Ishikawa (cell line): Measurements from ENCODE around the gene CCL16.
A peak's percentile ranks its signal among the peaks of the same experiment; 100 is the strongest.

Experiments
- CEBPB ChIP-seq: IDR thresholded peaks from 2 replicates; pipeline ENCODE4 v1.6.1; 2012
- EP300 ChIP-seq: IDR thresholded peaks from 2 replicates; pipeline ENCODE4 v1.6.1; 2012; ENCODE audit warnings: borderline replicate concordance
- NFIC ChIP-seq: IDR thresholded peaks from 2 replicates; pipeline ENCODE4 v1.6.1; 2012
- RAD21 ChIP-seq: IDR thresholded peaks from 2 replicates; pipeline ENCODE4 v1.6.1; 2012; ENCODE audit warnings: low read depth
- TCF12 ChIP-seq: IDR thresholded peaks from 2 replicates; pipeline ENCODE4 v1.6.1; 2012; ENCODE audit warnings: low read depth
- YY1 ChIP-seq: IDR thresholded peaks from 2 replicates; pipeline ENCODE4 v1.6.1; 2012; ENCODE audit warnings: low read depth
- TF ChIP-seq, protein P1 (sequence below): IDR thresholded peaks from 2 replicates; pipeline ENCODE4 v1.6.1; 2012; ENCODE audit warnings: low read depth, mild to moderate bottlenecking
- TF ChIP-seq, protein P2 (sequence below): IDR thresholded peaks from 2 replicates; pipeline ENCODE4 v1.6.1; 2012

DNA sequence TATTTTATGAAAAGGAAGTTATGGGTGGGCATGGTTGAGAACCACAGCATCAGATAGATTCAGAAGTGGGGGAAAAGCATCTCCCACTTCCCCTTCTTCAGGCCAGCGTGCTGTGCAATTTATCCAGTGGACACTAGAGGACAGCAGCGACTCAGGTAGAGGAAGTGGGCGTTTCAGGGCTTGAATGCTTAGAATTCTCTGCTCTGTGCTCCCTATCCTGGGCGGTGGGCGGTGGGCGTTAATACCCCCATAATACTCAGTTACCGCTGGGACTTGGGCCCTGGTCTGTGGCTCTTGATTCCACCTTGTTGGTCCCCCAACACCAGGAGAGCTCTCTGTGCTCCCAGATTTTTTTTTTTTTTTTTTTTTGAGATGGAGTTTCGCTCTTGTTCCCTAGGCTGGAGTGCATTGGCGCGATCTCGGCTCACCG lies 34.1 kb downstream of the CCL16 start:
- TF ChIP-seq RAD21 = peak; percentile 77
- no peak for TF ChIP-seq EP300
- TF ChIP-seq, protein P1, sequence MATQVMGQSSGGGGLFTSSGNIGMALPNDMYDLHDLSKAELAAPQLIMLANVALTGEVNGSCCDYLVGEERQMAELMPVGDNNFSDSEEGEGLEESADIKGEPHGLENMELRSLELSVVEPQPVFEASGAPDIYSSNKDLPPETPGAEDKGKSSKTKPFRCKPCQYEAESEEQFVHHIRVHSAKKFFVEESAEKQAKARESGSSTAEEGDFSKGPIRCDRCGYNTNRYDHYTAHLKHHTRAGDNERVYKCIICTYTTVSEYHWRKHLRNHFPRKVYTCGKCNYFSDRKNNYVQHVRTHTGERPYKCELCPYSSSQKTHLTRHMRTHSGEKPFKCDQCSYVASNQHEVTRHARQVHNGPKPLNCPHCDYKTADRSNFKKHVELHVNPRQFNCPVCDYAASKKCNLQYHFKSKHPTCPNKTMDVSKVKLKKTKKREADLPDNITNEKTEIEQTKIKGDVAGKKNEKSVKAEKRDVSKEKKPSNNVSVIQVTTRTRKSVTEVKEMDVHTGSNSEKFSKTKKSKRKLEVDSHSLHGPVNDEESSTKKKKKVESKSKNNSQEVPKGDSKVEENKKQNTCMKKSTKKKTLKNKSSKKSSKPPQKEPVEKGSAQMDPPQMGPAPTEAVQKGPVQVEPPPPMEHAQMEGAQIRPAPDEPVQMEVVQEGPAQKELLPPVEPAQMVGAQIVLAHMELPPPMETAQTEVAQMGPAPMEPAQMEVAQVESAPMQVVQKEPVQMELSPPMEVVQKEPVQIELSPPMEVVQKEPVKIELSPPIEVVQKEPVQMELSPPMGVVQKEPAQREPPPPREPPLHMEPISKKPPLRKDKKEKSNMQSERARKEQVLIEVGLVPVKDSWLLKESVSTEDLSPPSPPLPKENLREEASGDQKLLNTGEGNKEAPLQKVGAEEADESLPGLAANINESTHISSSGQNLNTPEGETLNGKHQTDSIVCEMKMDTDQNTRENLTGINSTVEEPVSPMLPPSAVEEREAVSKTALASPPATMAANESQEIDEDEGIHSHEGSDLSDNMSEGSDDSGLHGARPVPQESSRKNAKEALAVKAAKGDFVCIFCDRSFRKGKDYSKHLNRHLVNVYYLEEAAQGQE = no peak
- no peak for TF ChIP-seq NFIC
- no peak for TF ChIP-seq CEBPB
- TF ChIP-seq TCF12 = no peak
- TF ChIP-seq YY1 = no peak
- TF ChIP-seq, protein P2, sequence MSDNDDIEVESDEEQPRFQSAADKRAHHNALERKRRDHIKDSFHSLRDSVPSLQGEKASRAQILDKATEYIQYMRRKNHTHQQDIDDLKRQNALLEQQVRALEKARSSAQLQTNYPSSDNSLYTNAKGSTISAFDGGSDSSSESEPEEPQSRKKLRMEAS = no peak
